Aorta (tissue), 5 donors: Measurements from ENCODE around the gene TMEM82. TPM values are rescaled to one million over a fixed set of nuclear protein-coding genes. Genes with fewer than 3 reads are reported as not detected.

ENCODE experiments used
- ATAC-seq: fragments of 200-7000 bp; cut with Tn5 transposase; one replicate; pipeline ENCODE4 v1.9.1; 2022; ENCODE audit warnings: moderate library complexity; ENCODE audit not compliant: low FRiP score
- DNase-seq, 2 donors: peaks; one replicate each; pipeline ENCODE4 v3.0.0-alpha.2; 2020
- H3K27ac ChIP-seq, 2 donors: one replicate each; pipeline ENCODE4 v1.5.1; 2013; ENCODE audit warnings: low read length in 2 of 2, mild to moderate bottlenecking in 2 of 2, moderate library complexity in 2 of 2, control low read depth in 1 of 2, inconsistent platforms in 1 of 2, low read depth in 1 of 2
- H3K27me3 ChIP-seq, 2 donors: one replicate each; pipeline ENCODE4 v1.6.1; 2013; ENCODE audit warnings: control low read depth in 1 of 2, low read length in 1 of 2, mild to moderate bottlenecking in 1 of 2, moderate library complexity in 1 of 2; ENCODE audit not compliant: insufficient read depth in 2 of 2, control insufficient read depth in 1 of 2
- H3K36me3 ChIP-seq, 2 donors: one replicate each; pipeline ENCODE4 v1.6.1; 2013; ENCODE audit warnings: control low read depth in 1 of 2, low read length in 1 of 2, mild to moderate bottlenecking in 1 of 2; ENCODE audit not compliant: insufficient read depth in 2 of 2, control insufficient read depth in 1 of 2
- H3K4me1 ChIP-seq, 2 donors: one replicate each; pipeline ENCODE4 v1.6.1; 2013; ENCODE audit warnings: low read length in 2 of 2, control low read depth in 1 of 2, mild to moderate bottlenecking in 1 of 2, moderate library complexity in 1 of 2; ENCODE audit not compliant: insufficient read depth in 2 of 2, control insufficient read depth in 1 of 2
- H3K4me3 ChIP-seq, 2 donors: one replicate each; pipeline ENCODE4 v1.5.1; 2013; ENCODE audit warnings: low read length in 2 of 2, control low read depth in 1 of 2, mild to moderate bottlenecking in 1 of 2
- H3K9me3 ChIP-seq: one replicate; pipeline ENCODE4 v1.6.1; 2013; ENCODE audit warnings: mild to moderate bottlenecking, low read length; ENCODE audit not compliant: control insufficient read depth
- WGBS, 2 donors: extraction: QIAGEN DNeasy Blood & Tissue Kit; methylation state at CpG; one replicate each; pipeline ENCODE4 v1.1.7; 2013; 5-methylcytosine and 5-hydroxymethylcytosine counted together
- intact Hi-C, 2 donors: fragments of 100-400 bp; cut with DNase I; formaldehyde crosslinking; loops; one replicate each; pipeline versions ENCODE4 v1.14.2 to v1.15.0; 2022
- polyA plus RNA-seq, 2 donors: library from polyadenylated mRNA; stranded (reverse); fragments of 200-250 nt; gene quantifications; one replicate each; pipeline ENCODE4 v1.2.3, GENCODE V29; 2013
- total RNA-seq, 2 donors: library from RNA; stranded (reverse); fragmentation: NEBNext Ultra II Directional; extraction: Animal tissue kit (Norgen Biotek cat#: 25700); gene quantifications; one replicate each; pipeline ENCODE4 v1.2.1, GENCODE V29; 2021
- donor health status: healthy with polysubstance abuse.
- donor health status: Bipolar disorder and iron deficiency.
- donor health status: DM: no; HTN: no; CAD: no.
- donor health status: DM: no; HTN: no; CAD: no.
- donor health status: DM: yes; HTN: yes; CAD: no.

TMEM82 gene
- total and polyA plus RNA-seq, 4 donors = 5.8 TPM; not detected in 3

DNA sequence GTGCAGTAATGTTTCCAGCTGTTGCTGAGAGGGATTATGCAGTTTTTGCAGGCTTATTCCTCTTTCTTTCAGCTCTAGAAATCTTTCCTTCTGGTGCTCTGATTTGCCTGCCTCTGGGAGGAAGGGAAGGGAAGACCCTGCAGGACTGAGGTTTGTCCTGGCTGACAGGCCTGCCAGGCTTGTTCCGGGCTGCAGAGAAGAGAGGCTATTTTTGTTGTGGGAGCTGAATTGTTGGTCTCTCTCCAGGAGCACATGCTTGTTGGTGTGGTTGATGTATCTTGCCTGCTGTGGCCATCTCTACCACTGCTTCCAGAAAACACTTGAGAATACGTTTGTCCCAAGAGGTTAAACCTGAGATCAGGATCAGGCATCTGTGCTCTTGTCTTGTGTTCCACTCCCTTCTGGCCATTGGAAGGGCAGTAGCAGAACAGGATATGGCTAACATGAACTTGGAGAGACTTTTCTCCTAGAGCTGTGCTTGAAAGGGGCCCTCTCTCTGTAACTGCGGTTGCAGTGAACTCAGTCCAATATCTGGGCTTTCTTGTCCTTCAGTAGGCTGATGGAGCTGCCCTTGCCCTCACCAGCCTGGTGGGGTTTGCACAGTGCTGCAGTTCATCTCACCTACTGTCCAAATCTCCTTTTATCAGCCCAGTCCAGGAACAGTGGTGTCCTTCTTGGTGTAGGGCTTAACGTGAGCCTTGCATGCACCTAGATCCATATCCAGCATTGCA is 27.7 kb upstream of the TMEM82 start:
- H3K36me3 ChIP-seq = peaks cover 0 to 3% of the 10 kb centered on the region in 2 donors
- ATAC-seq (peak; percentile 52), DNase-seq (no peak)
- H3K4me3 ChIP-seq = no peak overlapping the region
- no peaks in the 10 kb centered on the region for H3K27me3 ChIP-seq
- peak overlapping the region in 1 of 2 donors; percentile 1 for H3K27ac ChIP-seq
- intact Hi-C loops = no loop called here
- no peaks in the 10 kb centered on the region for H3K9me3 ChIP-seq
- WGBS, 2 donors = 12 to 13% methylated on average over 4 of the region's 4 CpGs
- H3K4me1 ChIP-seq = peaks cover 4% of the 10 kb centered on the region in 2 donors

DNA sequence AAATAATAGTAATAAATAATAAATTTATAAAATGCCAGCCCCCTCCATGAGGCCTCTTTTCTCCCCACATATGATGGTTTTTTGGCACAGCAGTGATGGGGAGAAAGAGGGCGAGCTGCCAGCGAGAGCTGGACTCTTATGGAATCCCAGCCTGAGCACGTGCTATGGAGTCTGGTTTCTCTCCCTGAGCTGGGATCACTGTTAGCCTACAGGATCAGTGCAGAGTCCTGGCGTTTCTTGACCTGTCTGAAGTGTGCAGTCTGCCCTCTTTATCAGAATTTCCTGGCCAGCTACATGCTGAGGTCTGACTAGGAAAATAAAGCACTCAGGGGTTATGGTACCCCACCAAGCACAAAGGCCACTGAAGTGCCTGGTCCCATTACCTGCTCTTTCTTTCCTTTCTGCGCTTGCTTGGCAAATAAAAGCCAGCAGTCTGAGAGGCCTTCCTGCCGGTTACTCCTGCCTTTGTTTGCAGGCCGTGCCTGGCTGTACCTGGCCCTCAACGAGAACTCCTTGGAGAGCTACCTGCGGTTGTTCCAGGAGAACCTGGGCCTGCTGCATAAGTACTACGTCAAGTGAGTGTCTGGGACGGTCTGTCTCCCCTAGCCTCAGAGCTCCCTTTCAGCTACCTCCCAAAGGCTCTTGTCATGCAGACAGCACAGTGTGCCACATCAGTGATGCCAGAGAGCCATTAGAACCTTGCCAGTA is 24.7 kb upstream of the TMEM82 start:
- peaks cover 0 to 3% of the 10 kb centered on the region in 2 donors for H3K36me3 ChIP-seq
- DNase-seq (peak in 1 of 2 donors; percentile 36), ATAC-seq (no peak)
- 61 to 66% methylated on average over 11 of the region's 11 CpGs for WGBS, 2 donors
- intact Hi-C loops = no loop called here
- H3K27ac ChIP-seq = no peak overlapping the region
- no peaks in the 10 kb centered on the region for H3K27me3 ChIP-seq
- H3K4me1 ChIP-seq = peaks cover 4% of the 10 kb centered on the region in 2 donors
- no peaks in the 10 kb centered on the region for H3K9me3 ChIP-seq
- no peak overlapping the region for H3K4me3 ChIP-seq

DNA sequence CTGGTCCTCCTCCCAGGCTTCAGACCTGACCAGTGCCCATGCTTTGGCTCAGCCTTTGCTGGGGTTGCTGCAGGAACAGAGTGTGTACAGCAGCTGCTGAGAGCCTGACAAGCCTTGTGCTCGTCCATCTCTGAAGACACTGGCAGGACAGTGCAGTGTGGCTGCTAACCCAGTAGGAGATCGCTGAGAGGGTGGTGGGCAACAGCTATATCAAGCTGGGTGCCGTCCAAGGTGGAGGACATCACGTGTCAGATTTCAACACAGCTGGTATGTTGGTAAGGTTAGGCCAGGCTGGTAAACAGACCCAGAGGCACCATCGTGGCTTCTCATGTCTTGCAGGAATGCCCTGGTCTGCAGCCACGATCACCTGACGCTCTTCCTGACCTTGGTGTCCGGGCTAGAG is 24.1 kb upstream of the TMEM82 start:
- intact Hi-C loops = no loop called here
- H3K4me3 ChIP-seq = no peak overlapping the region
- 84 to 85% methylated on average over 8 of the region's 8 CpGs for WGBS, 2 donors
- ATAC-seq = no peak
- DNase-seq = peak in 1 of 2 donors; percentile 36
- peaks cover 4% of the 10 kb centered on the region in 2 donors for H3K4me1 ChIP-seq
- H3K9me3 ChIP-seq = no peaks in the 10 kb centered on the region
- peaks cover 0 to 3% of the 10 kb centered on the region in 2 donors for H3K36me3 ChIP-seq
- H3K27me3 ChIP-seq = no peaks in the 10 kb centered on the region
- no peak overlapping the region for H3K27ac ChIP-seq

DNA sequence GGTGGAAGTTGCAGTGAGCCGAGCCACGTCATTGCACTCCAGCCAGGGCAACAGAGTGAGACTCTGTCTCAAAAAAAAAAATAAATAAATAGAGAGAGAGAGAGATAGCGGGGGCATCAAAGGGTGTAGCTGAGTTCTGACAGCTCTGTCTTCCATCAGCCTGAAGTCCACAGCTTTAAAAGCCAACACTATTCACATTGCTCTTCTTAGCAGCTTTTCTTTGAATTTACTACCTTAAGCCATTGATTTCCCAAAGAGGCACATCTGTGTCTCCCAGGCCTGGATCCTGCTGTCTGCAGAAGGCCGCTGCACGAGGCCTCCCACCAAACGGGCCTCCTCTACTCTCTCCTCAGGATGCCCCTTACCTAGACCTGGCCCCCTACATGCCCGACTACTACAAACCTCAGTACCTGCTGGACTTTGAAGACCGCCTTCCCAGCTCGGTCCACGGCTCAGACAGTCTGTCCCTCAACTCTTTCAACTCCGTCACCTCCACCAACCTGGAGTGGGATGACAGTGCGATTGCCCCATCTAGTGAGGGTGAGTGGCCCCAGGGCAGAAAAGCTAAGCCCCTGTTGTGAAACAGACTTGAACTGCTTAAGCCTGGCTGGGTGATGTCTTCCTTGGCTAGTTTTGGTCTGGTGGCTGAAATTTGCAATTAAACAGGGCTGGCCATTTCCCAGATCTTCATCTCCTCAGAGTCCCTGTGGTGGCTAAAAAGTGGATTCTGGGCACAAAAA is 22.7 kb upstream of the TMEM82 start:
- no peaks in the 10 kb centered on the region for H3K27me3 ChIP-seq
- intact Hi-C loops = no loop called here
- H3K27ac ChIP-seq = no peak overlapping the region
- WGBS, 2 donors = 86 to 88% methylated on average over 12 of the region's 12 CpGs
- H3K9me3 ChIP-seq = no peaks in the 10 kb centered on the region
- DNase-seq (no peak), ATAC-seq (no peak)
- peaks cover 0 to 3% of the 10 kb centered on the region in 2 donors for H3K36me3 ChIP-seq
- peaks cover under 1 to 2% of the 10 kb centered on the region in 2 donors for H3K4me1 ChIP-seq
- H3K4me3 ChIP-seq = no peak overlapping the region

DNA sequence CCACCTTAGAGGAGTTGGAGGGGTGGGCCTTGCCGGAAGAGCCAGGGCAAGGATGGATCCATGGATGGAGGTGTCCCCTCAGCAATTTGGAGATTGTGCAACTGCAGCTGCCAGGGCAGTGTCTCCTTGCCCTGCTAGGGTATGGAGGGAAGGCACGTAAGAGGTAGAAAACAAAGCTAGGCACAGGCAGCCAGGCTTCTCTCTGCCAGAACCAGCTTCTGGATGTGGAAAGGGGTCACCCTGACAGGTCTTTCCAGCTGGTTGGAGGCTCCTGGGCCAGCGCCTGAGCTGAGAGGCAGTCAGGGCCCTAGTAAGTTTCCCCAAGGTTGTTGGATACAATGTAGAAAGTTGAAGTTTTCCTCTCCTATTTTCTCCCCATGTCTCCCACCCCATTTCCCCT is 21.4 kb upstream of the TMEM82 start:
- ATAC-seq = no peak
- H3K9me3 ChIP-seq = no peaks in the 10 kb centered on the region
- H3K4me1 ChIP-seq = no peaks in the 10 kb centered on the region
- H3K36me3 ChIP-seq = peaks cover 0 to 3% of the 10 kb centered on the region in 2 donors
- 92 to 93% methylated on average over 3 of the region's 3 CpGs for WGBS, 2 donors
- no peak overlapping the region for H3K27ac ChIP-seq
- intact Hi-C loops = no loop called here
- no peaks in the 10 kb centered on the region for H3K27me3 ChIP-seq
- DNase-seq = no peak
- H3K4me3 ChIP-seq = no peak overlapping the region

DNA sequence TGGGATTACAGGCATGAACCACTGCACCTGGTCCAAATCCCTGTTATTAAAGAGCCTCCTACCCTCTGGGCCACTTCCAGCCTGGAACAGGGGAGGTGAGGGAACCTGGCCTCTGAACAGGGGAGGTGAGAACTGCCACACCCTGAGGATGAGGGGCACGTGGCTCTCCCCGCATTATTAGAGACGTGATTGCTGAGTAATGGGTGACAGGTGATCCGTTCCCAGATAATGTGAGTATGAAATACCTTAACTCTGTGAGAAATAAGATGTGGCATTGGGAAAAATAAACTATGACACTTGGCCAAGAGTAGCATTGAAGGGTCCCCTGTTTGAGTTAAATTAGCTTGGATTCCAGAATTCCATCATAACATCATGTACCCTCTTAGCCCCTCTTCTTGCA is 19.9 kb upstream of the TMEM82 start:
- no peaks in the 10 kb centered on the region for H3K4me1 ChIP-seq

DNA sequence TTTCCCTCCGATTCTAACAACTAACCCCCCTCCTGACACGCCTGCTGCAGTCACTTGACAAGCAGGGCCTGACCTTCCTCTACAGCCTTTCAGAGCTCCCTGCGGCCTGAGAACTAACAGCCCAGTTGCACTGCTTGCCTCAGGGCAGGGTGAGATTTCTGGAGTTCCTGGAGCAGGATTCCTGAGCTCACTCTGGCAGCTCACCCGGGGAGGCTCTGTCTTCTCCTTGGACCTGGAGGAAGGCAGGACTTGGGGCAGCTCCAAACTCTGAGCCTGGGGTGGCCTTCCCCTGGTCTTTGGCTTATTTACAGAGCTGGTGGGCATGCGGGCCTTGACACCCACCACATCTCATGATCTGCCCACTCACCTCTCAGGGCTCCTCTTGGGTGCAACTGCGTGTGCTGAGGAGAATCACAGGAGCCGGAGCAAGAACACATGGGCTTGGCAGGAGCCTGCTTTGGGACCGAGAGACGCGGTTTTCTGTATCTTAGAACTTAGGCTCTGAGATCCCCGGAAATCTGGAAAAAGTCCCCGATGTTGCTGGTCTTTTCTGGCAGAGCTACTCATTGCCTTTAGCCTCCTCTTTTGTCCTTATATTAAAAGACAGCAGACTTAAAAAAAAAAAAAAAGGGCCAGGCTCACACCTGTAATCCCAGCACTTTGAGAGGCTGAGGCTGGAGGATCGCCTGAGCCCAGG is 19.3 kb upstream of the TMEM82 start:
- Histone ChIP-seq H3K27ac (no peak overlapping the region), H3K36me3 (peaks cover 0 to 6% of the 10 kb centered on the region in 2 donors), H3K4me1 (no peaks in the 10 kb centered on the region), H3K9me3 (no peaks in the 10 kb centered on the region), H3K27me3 (no peaks in the 10 kb centered on the region), H3K4me3 (no peak overlapping the region)
- intact Hi-C loops = no loop called here
- ATAC-seq (no peak), DNase-seq (peak in 1 of 2 donors; percentile 35)
- WGBS, 2 donors = 77 to 81% methylated on average over 13 of the region's 13 CpGs

More for the DNA sequence above, 19.9 kb upstream of the TMEM82 start:
- 85 to 86% methylated on average over 4 of the region's 4 CpGs for WGBS, 2 donors
- H3K36me3 ChIP-seq = peaks cover 0 to 5% of the 10 kb centered on the region in 2 donors
- DNase-seq (no peak), ATAC-seq (no peak)
- no peak overlapping the region for H3K27ac ChIP-seq
- H3K27me3 ChIP-seq = no peaks in the 10 kb centered on the region
- H3K9me3 ChIP-seq = no peaks in the 10 kb centered on the region
- H3K4me3 ChIP-seq = no peak overlapping the region
- intact Hi-C loops = no loop called here

DNA sequence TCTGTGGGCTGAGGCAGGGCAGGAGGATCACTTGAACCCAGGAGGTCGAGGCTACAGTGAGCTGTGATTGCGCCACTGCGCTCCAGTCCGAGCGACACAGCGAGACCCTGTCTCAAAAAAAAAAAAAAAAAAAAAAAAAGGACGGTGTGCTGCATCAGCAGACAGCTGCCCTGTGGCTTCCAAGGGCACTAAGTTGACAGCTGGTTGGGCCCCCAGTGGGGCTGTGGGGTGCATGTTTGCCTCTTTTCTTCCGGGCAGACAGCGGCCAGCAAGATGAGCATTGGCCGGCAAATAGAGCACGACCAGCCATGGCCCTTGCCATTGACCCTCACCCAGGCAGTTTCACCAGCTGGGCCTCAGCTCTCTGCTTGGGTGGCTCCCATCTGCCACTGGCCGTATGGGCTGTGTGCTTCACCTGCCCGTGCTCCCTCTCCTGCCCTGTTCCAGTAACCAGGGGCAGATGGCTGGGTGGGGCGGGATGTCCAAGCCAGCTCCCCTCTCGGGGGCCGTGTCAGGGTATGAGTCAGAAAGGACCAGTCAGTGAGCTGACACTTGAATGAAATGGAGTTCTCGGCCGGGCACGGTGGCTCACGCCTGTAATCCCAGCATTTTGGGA is 18.6 kb upstream of the TMEM82 start:
- Histone ChIP-seq H3K4me1 (no peaks in the 10 kb centered on the region), H3K27me3 (no peaks in the 10 kb centered on the region), H3K27ac (no peak overlapping the region), H3K36me3 (peaks cover 0 to 6% of the 10 kb centered on the region in 2 donors), H3K9me3 (no peaks in the 10 kb centered on the region), H3K4me3 (no peak overlapping the region)
- 90 to 91% methylated on average over 20 of the region's 20 CpGs for WGBS, 2 donors
- ATAC-seq = no peak
- intact Hi-C loops = no loop called here
- peak in 1 of 2 donors; percentile 71 for DNase-seq
